C4-2B (cell line): ENCODE results near the gene MARS1.

ENCODE experiments used
- ZFX ChIP-seq: fragments of 450-650 bp; IDR thresholded peaks from 2 replicates; pipeline ENCODE4 v1.6.1; 2017
- TF ChIP-seq, protein P1 (sequence below): fragments of 450-650 bp; conservative IDR thresholded peaks from 2 replicates; pipeline ENCODE4 v1.5.1; 2017; ENCODE audit warnings: mild to moderate bottlenecking

DNA sequence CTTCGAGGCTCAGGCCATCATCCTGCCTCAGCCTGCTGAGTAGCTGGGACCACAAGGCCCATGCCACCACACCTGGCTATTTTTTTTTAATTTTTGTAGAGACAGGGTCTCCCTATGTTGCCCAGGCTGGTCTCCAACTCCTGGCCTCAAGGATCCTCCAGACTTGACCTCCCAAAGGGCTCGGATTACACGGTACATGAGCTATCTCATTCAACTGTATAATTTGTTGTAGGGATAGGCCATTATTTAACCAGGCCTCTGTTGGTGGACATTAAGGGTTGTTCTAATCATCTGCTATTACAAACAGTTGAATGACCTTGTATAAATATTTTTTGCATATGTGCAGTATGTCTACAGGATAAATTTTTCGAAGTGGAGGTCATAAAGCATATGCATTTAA, 71.0 kb downstream of the MARS1 start:
- TF ChIP-seq, protein P1, sequence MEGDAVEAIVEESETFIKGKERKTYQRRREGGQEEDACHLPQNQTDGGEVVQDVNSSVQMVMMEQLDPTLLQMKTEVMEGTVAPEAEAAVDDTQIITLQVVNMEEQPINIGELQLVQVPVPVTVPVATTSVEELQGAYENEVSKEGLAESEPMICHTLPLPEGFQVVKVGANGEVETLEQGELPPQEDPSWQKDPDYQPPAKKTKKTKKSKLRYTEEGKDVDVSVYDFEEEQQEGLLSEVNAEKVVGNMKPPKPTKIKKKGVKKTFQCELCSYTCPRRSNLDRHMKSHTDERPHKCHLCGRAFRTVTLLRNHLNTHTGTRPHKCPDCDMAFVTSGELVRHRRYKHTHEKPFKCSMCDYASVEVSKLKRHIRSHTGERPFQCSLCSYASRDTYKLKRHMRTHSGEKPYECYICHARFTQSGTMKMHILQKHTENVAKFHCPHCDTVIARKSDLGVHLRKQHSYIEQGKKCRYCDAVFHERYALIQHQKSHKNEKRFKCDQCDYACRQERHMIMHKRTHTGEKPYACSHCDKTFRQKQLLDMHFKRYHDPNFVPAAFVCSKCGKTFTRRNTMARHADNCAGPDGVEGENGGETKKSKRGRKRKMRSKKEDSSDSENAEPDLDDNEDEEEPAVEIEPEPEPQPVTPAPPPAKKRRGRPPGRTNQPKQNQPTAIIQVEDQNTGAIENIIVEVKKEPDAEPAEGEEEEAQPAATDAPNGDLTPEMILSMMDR: no peak
- no peak for TF ChIP-seq ZFX
